Trophoblast cell (in vitro differentiated cells and primary cell): Measurements from ENCODE around the gene DESI2.
"Not testable (repeated sequence)": the region's sequence is repeated elsewhere in the genome, so short reads cannot be mapped to it uniquely, and the experiment has no call there.

Experiments
- DNase-seq, 2 donors: peaks; one replicate each; pipeline ENCODE4 v3.0.0-alpha.2; 2016
- H2AFZ ChIP-seq: 2 replicates; pipeline ENCODE4 v1.6.1; 2013; ENCODE audit warnings: low read length, moderate library complexity, mild to moderate bottlenecking; ENCODE audit not compliant: insufficient read depth, poor library complexity
- H2AK5ac ChIP-seq: 2 replicates; pipeline ENCODE4 v1.6.1; 2013; ENCODE audit warnings: mild to moderate bottlenecking, low read length
- H2BK120ac ChIP-seq: 2 replicates; pipeline ENCODE4 v1.6.1; 2013; ENCODE audit warnings: low read length, mild to moderate bottlenecking, moderate library complexity; ENCODE audit not compliant: insufficient read depth, poor library complexity
- H2BK12ac ChIP-seq: 2 replicates; pipeline ENCODE4 v1.6.1; 2013; ENCODE audit warnings: mild to moderate bottlenecking, low read length, moderate library complexity
- H2BK5ac ChIP-seq: 2 replicates; pipeline ENCODE4 v1.6.1; 2013; ENCODE audit warnings: low read length, low read depth, moderate library complexity, mild to moderate bottlenecking; ENCODE audit not compliant: poor library complexity
- H3K14ac ChIP-seq: 2 replicates; pipeline ENCODE4 v1.6.1; 2013; ENCODE audit warnings: mild to moderate bottlenecking, low read length
- H3K18ac ChIP-seq: 2 replicates; pipeline ENCODE4 v1.6.1; 2013; ENCODE audit warnings: mild to moderate bottlenecking, low read length
- H3K23ac ChIP-seq: 2 replicates; pipeline ENCODE4 v1.6.1; 2013; ENCODE audit warnings: low read length
- H3K27ac ChIP-seq: 2 replicates; pipeline ENCODE4 v1.5.1; 2013; ENCODE audit warnings: low read depth, mild to moderate bottlenecking, inconsistent platforms, low read length, moderate library complexity
- H3K27me3 ChIP-seq: 2 replicates; pipeline ENCODE4 v1.6.1; 2013; ENCODE audit warnings: inconsistent platforms, mild to moderate bottlenecking, low read length, moderate library complexity; ENCODE audit not compliant: insufficient read depth
- H3K36me3 ChIP-seq, 2 experiments: 1 replicate in 1 of 2; 2 replicates in 1 of 2; pipeline ENCODE4 v1.6.1; 2013; ENCODE audit warnings: low read length in 2 of 2, mild to moderate bottlenecking in 2 of 2, moderate library complexity in 1 of 2; ENCODE audit not compliant: insufficient read depth in 2 of 2, control insufficient read depth in 1 of 2
- H3K4ac ChIP-seq: 2 replicates; pipeline ENCODE4 v1.6.1; 2013; ENCODE audit warnings: low read depth, mild to moderate bottlenecking, low read length, moderate library complexity
- H3K4me1 ChIP-seq, 2 experiments: 1 replicate in 1 of 2; 2 replicates in 1 of 2; pipeline ENCODE4 v1.6.1; 2013; ENCODE audit warnings: low read length in 2 of 2, mild to moderate bottlenecking in 2 of 2, moderate library complexity in 1 of 2; ENCODE audit not compliant: insufficient read depth in 2 of 2, control insufficient read depth in 1 of 2
- H3K4me2 ChIP-seq: 2 replicates; pipeline ENCODE4 v1.6.1; 2013; ENCODE audit warnings: inconsistent platforms, mild to moderate bottlenecking, low read length, moderate library complexity
- H3K4me3 ChIP-seq: 2 replicates; pipeline ENCODE4 v1.5.1; 2013; ENCODE audit warnings: mild to moderate bottlenecking, low read depth, low read length, inconsistent platforms
- H3K79me1 ChIP-seq: one replicate; pipeline ENCODE4 v1.6.1; 2013; ENCODE audit warnings: low read length
- H3K79me2 ChIP-seq: 2 replicates; pipeline ENCODE4 v1.6.1; 2013; ENCODE audit warnings: low read length, mild to moderate bottlenecking; ENCODE audit not compliant: control insufficient read depth, insufficient read depth, poor library complexity
- H3K9ac ChIP-seq: 2 replicates; pipeline ENCODE4 v1.6.1; 2013; ENCODE audit warnings: mild to moderate bottlenecking, low read length
- H3K9me3 ChIP-seq: 2 replicates; pipeline ENCODE4 v1.6.1; 2013; ENCODE audit warnings: low read depth, mild to moderate bottlenecking, control low read depth, inconsistent platforms, low read length; ENCODE audit not compliant: insufficient read depth
- H4K12ac ChIP-seq: 2 replicates; pipeline ENCODE4 v1.6.1; 2013; ENCODE audit warnings: low read depth, mild to moderate bottlenecking, low read length, moderate library complexity
- H4K8ac ChIP-seq: 2 replicates; pipeline ENCODE4 v1.6.1; 2013; ENCODE audit warnings: low read depth, mild to moderate bottlenecking, low read length, moderate library complexity
- H4K91ac ChIP-seq: one replicate; pipeline ENCODE4 v1.6.1; 2013; ENCODE audit warnings: low read depth, mild to moderate bottlenecking, low read length, moderate library complexity
- WGBS: extraction: QIAGEN DNeasy Blood & Tissue Kit; methylation state at CpG from one replicate; pipeline ENCODE4 v1.1.7; 2013; ENCODE audit warnings: missing lambda C conversion rate; ENCODE audit not compliant: insufficient read length, insufficient coverage; ENCODE audit errors: extremely low coverage; 5-methylcytosine and 5-hydroxymethylcytosine counted together

DESI2 gene

DNA sequence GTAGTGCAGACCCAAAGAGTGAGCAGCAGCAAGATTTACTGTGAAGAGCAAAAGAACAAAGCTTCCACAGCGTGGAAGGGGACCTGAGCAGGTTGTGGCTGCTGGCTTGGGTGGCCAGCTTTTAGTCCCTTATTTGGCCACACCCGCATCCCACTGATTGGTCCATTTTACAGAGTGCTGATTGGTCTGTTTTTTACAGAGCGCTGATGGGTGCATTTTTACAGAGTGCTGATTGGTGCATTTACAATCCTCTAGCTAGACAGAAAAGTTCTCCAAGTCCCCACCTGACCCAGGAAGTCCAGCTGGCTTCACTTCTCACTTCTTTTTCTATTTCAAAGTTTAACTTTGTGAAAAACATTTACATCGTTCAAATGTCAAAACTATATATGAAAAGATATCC lies 29.2 kb downstream of the DESI2 start:
- H3K18ac ChIP-seq, H3K27me3 ChIP-seq, H3K4me3 ChIP-seq, H4K91ac ChIP-seq, H3K36me3 ChIP-seq, H2BK120ac ChIP-seq, H2BK12ac ChIP-seq, H2BK5ac ChIP-seq, H3K4me2 ChIP-seq, H3K27ac ChIP-seq, H3K9me3 ChIP-seq, H2AK5ac ChIP-seq, H3K23ac ChIP-seq, H3K14ac ChIP-seq, H3K4me1 ChIP-seq, H3K9ac ChIP-seq, H4K8ac ChIP-seq, H3K79me1 ChIP-seq, H2AFZ ChIP-seq, H3K4ac ChIP-seq, DNase-seq, H4K12ac ChIP-seq, H3K79me2 ChIP-seq: not testable (repeated sequence)
- no CpG with 5 or more reads among the region's 4 CpGs for WGBS

DNA sequence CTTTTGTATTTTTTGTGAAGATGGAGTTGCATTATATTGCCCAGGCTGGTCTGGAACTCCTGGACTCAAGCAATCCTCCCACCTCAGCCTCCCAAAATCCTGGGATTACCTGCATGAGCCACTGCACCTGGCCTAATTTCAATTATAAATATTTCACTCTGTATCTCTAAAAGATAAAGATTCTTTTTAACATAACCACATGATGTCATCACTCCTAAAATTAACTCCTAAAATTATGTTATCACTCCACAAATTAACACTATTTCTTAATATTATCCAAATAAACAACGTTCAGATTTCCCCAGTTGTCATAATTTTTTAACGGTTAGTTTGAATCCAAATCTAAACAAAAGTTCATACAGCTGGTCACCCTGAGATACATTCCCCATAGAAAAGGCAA lies 43.0 kb downstream of the DESI2 start:
- no peak overlapping the region for H3K4me3 ChIP-seq
- no peak overlapping the region for H3K4me2 ChIP-seq
- no peak overlapping the region for H3K18ac ChIP-seq
- no peak overlapping the region for H2AK5ac ChIP-seq
- H3K4me1 ChIP-seq, result no peaks in the 10 kb centered on the region
- no peak overlapping the region for H3K14ac ChIP-seq
- H3K79me1 ChIP-seq, result no peaks in the 10 kb centered on the region
- H4K12ac ChIP-seq, result no peak overlapping the region
- H3K79me2 ChIP-seq, result no peaks in the 10 kb centered on the region
- no peak overlapping the region for H3K23ac ChIP-seq
- H3K27ac ChIP-seq, result no peak overlapping the region
- no peaks in the 10 kb centered on the region for H3K9me3 ChIP-seq
- WGBS, result 100% methylated on average over 2 of the region's 2 CpGs
- no peak overlapping the region for H4K91ac ChIP-seq
- no peak overlapping the region for H3K4ac ChIP-seq
- no peak overlapping the region for H2BK5ac ChIP-seq
- no peak overlapping the region for H2AFZ ChIP-seq
- H3K9ac ChIP-seq, result no peak overlapping the region
- no peaks in the 10 kb centered on the region for H3K27me3 ChIP-seq
- no peak for DNase-seq
- no peak overlapping the region for H2BK120ac ChIP-seq
- H3K36me3 ChIP-seq, result peaks cover 11 to 29% of the 10 kb centered on the region in 2 experiments
- no peak overlapping the region for H4K8ac ChIP-seq
- no peak overlapping the region for H2BK12ac ChIP-seq

DNA sequence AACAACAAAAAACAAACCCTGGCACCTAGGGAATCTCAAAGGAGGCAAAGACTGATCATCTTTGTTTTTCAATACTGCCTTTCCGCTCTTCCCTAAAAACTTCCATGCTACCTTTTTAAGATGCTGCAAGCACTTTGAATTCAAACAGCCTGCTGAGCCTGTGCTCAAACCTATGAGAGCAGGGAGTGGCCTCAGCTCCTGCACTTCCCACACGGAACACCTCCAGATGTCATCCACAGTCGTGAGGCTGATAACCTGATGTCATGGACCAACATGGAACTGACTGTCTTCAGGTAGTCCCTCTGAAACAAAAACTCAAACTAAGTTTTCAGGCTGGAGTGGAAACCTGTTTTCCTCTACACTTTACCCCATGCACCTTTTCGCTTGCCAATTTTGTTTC lies 46.8 kb downstream of the DESI2 start:
- Histone ChIP-seq H2BK120ac (no peak overlapping the region), H3K4me3 (no peak overlapping the region), H3K27me3 (no peaks in the 10 kb centered on the region), H3K36me3 (peaks cover 7 to 21% of the 10 kb centered on the region in 2 experiments), H3K4ac (no peak overlapping the region), H4K12ac (no peak overlapping the region), H3K23ac (no peak overlapping the region), H2BK12ac (no peak overlapping the region), H2AFZ (no peak overlapping the region), H3K18ac (no peak overlapping the region), H2AK5ac (no peak overlapping the region), H4K8ac (no peak overlapping the region), H3K14ac (no peak overlapping the region), H3K9ac (no peak overlapping the region), H3K4me2 (no peak overlapping the region), H3K4me1 (no peaks in the 10 kb centered on the region), H3K9me3 (no peaks in the 10 kb centered on the region), H3K27ac (no peak overlapping the region), H2BK5ac (no peak overlapping the region), H3K79me2 (no peaks in the 10 kb centered on the region), H3K79me1 (no peaks in the 10 kb centered on the region), H4K91ac (no peak overlapping the region)
- WGBS, result no CpG with 5 or more reads among the region's 4 CpGs
- DNase-seq, result no peak

DNA sequence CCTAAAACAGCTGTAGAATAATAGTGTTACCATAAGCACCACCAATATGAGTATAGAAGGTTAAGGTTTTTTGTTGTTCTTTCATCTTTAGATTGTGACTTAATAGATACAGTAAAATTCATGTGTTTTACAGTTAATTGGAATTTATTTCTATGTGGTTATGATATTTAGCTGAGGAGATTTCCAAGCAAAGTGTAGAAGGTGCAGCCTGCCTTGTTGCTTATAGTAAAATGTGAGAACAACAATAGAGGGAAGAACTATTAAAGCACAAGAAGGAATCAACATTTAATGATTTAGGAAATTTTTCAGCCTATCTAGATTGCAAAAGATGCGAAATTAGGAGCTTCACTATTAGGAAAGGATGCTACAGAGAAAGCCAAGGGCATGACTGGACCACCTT lies 47.9 kb downstream of the DESI2 start:
- Histone ChIP-seq H3K23ac (no peak overlapping the region), H3K4me2 (no peak overlapping the region), H2BK12ac (no peak overlapping the region), H4K8ac (no peak overlapping the region), H4K91ac (no peak overlapping the region), H3K9ac (no peak overlapping the region), H4K12ac (no peak overlapping the region), H3K4me1 (no peaks in the 10 kb centered on the region), H3K36me3 (peaks cover 8 to 23% of the 10 kb centered on the region in 2 experiments), H3K14ac (no peak overlapping the region), H3K79me1 (no peaks in the 10 kb centered on the region), H3K79me2 (no peaks in the 10 kb centered on the region), H2AK5ac (no peak overlapping the region), H2AFZ (no peak overlapping the region), H3K27me3 (no peaks in the 10 kb centered on the region), H3K4me3 (no peak overlapping the region), H2BK120ac (no peak overlapping the region), H3K18ac (no peak overlapping the region), H3K9me3 (no peaks in the 10 kb centered on the region), H3K27ac (no peak overlapping the region), H2BK5ac (no peak overlapping the region), H3K4ac (no peak overlapping the region)
- no CpG with 5 or more reads among the region's 1 CpG for WGBS
- DNase-seq, result no peak
